Measurements from ENCODE around the gene GRM8. TPM values are rescaled to one million over a fixed set of nuclear protein-coding genes. Genes with fewer than 3 reads are reported as not detected.

The GRM8 gene
- total RNA-seq, 1 experiment from 2014 or later, result not detected

DNA sequence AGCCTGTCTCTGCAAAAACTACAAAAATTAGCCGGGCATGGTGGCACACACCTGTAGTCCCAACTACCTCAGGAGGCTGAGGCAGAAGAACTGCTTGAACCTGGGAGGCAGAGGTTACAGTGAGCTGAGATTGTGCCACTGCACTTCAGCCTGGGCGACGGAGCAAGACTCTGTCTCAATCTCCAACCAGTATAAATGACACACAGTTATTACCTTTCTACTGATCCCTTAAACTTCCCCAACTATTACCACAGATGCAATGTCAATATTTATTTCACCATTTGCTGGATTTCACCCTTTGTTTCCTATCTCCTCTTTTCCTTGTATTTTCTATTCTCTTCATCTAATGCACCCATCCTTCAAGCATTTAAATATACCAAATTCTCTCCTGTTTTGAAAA, 431.8 kb downstream of the GRM8 start:
- TF ChIP-seq, protein P1, sequence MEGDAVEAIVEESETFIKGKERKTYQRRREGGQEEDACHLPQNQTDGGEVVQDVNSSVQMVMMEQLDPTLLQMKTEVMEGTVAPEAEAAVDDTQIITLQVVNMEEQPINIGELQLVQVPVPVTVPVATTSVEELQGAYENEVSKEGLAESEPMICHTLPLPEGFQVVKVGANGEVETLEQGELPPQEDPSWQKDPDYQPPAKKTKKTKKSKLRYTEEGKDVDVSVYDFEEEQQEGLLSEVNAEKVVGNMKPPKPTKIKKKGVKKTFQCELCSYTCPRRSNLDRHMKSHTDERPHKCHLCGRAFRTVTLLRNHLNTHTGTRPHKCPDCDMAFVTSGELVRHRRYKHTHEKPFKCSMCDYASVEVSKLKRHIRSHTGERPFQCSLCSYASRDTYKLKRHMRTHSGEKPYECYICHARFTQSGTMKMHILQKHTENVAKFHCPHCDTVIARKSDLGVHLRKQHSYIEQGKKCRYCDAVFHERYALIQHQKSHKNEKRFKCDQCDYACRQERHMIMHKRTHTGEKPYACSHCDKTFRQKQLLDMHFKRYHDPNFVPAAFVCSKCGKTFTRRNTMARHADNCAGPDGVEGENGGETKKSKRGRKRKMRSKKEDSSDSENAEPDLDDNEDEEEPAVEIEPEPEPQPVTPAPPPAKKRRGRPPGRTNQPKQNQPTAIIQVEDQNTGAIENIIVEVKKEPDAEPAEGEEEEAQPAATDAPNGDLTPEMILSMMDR (conservative IDR thresholded peaks at IDR 0.05; ENCODE audit: low read depth, low read length), result no peak
- no peak for TF ChIP-seq EZH2 (IDR thresholded peaks at IDR 0.05; ENCODE audit: low read length, unreplicated experiment)
- TF ChIP-seq EZH2phosphoT487 (IDR thresholded peaks at IDR 0.05; ENCODE audit: borderline replicate concordance, low read length), result no peak
- Histone ChIP-seq H3K9me2 (replicated peaks; ENCODE audit: low read length) (no peaks in the 10 kb centered on the region), H3K9me3 (ENCODE audit: low read length) (no peaks in the 10 kb centered on the region), H3K4me1 (ENCODE audit: insufficient read depth, low read length) (no peaks in the 10 kb centered on the region), H3F3A (ENCODE audit: low read length, unreplicated experiment) (no peaks in the 10 kb centered on the region), H3K4me3 (ENCODE audit: low read length) (no peak overlapping the region), H4K20me1 (ENCODE audit: low read length) (no peaks in the 10 kb centered on the region), H3K27me3 (ENCODE audit: low read length) (no peaks in the 10 kb centered on the region), H2AFZ (ENCODE audit: low read length) (no peak overlapping the region), H3K79me2 (ENCODE audit: low read length) (no peaks in the 10 kb centered on the region), H3K4me2 (ENCODE audit: low read length) (no peak overlapping the region), H3K27ac (ENCODE audit: low read length) (no peak overlapping the region), H3K36me3 (ENCODE audit: low read depth, low read length) (no peaks in the 10 kb centered on the region), H3K9ac (ENCODE audit: low read length) (no peak overlapping the region)
- intact Hi-C loops (cut with micrococcal nuclease), result no loop called here
- DNase-seq, result no peak
- ATAC-seq, result no peak
- BruUV-seq (replicated peaks), result no TSS peak
- POLR2A ChIA-PET (ENCODE audit: unreplicated experiment), result no interaction called here
- CTCF ChIA-PET, result no interaction called here

DNA sequence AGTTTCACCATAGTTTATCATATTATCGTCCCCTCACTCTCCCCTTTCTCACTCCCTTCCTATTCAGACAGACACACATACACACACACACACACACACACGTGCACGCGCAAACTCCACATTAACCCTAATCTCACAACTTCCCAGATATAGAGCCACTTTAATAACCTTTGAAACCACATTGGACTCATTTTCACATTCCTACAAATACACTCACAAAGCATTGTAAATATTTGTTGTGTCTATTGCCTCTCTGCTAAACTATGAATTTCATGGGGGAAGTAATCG, 433.6 kb downstream of the GRM8 start:
- Histone ChIP-seq H3K79me2 (ENCODE audit: low read length) (no peaks in the 10 kb centered on the region), H3F3A (ENCODE audit: low read length, unreplicated experiment) (no peaks in the 10 kb centered on the region), H3K4me2 (ENCODE audit: low read length) (no peak overlapping the region), H3K27me3 (ENCODE audit: low read length) (no peaks in the 10 kb centered on the region), H3K4me3 (ENCODE audit: low read length) (no peak overlapping the region), H3K27ac (ENCODE audit: low read length) (no peak overlapping the region), H3K36me3 (ENCODE audit: low read depth, low read length) (no peaks in the 10 kb centered on the region), H3K9me3 (ENCODE audit: low read length) (no peaks in the 10 kb centered on the region), H3K9me2 (replicated peaks; ENCODE audit: low read length) (no peaks in the 10 kb centered on the region), H3K4me1 (ENCODE audit: insufficient read depth, low read length) (no peaks in the 10 kb centered on the region), H4K20me1 (ENCODE audit: low read length) (no peaks in the 10 kb centered on the region), H3K9ac (ENCODE audit: low read length) (no peak overlapping the region), H2AFZ (ENCODE audit: low read length) (no peak overlapping the region)
- no peak for ATAC-seq
- POLR2A ChIA-PET (ENCODE audit: unreplicated experiment), result no interaction called here
- no peak for DNase-seq
- no TSS peak for BruUV-seq (replicated peaks)
- CTCF ChIA-PET, result no interaction called here
- TF ChIP-seq EZH2phosphoT487 (IDR thresholded peaks at IDR 0.05; ENCODE audit: borderline replicate concordance, low read length) (no peak), EZH2 (IDR thresholded peaks at IDR 0.05; ENCODE audit: low read length, unreplicated experiment) (no peak)
- TF ChIP-seq, protein P1 (conservative IDR thresholded peaks at IDR 0.05; ENCODE audit: low read depth, low read length), result no peak
- intact Hi-C loops (cut with micrococcal nuclease), result no loop called here

DNA sequence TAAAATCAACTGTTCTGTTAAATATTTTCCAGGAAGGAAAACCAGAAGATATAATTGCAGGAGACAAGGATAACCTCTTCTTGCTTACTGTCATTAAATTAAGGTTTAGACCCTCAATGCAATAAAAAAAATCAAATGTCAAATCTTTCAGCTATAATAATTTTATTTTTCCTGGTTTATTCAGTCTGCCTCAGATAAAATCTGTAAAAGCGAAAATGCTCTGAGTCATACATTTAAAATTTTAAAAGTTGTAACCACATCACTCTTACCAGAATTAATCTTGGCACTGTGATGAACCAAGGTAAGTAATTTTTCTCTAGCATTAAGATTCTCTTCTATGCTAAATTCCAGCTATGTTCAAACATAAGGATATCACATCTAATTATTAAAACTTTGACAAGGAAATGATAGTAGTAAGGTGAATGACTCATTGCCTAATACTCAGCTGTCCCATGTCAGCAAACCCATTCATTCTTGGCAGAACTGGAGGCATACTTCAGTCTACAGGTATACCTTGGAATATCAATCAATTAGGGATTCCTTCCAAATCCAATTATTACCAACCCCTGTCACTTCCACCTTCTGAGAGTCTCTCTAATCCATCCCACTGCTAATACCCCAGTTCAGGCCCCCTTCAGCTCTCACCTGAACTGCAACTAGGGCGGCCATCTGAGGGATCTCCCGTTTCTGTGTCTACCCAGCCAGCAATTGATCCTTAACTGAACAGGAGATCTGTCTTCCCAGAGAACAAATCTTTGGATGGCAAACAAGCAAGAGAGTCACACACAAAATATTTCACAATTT, 434.1 kb downstream of the GRM8 start:
- TF ChIP-seq EZH2phosphoT487 (IDR thresholded peaks at IDR 0.05; ENCODE audit: borderline replicate concordance, low read length) (no peak), EZH2 (IDR thresholded peaks at IDR 0.05; ENCODE audit: low read length, unreplicated experiment) (no peak)
- TF ChIP-seq, protein P1 (conservative IDR thresholded peaks at IDR 0.05; ENCODE audit: low read depth, low read length), result no peak
- intact Hi-C loops (cut with micrococcal nuclease), result no loop called here
- no peak overlapping the region for H3K4me2 ChIP-seq (ENCODE audit: low read length)
- no peak overlapping the region for H3K27ac ChIP-seq (ENCODE audit: low read length)
- ChIA-PET POLR2A (ENCODE audit: unreplicated experiment) (no interaction called here), CTCF (no interaction called here)
- H4K20me1 ChIP-seq (ENCODE audit: low read length), result no peaks in the 10 kb centered on the region
- BruUV-seq (replicated peaks), result no TSS peak
- H3K9me2 ChIP-seq (replicated peaks; ENCODE audit: low read length), result no peaks in the 10 kb centered on the region
- H3K4me3 ChIP-seq (ENCODE audit: low read length), result no peak overlapping the region
- H3F3A ChIP-seq (ENCODE audit: low read length, unreplicated experiment), result no peaks in the 10 kb centered on the region
- H2AFZ ChIP-seq (ENCODE audit: low read length), result no peak overlapping the region
- no peaks in the 10 kb centered on the region for H3K4me1 ChIP-seq (ENCODE audit: insufficient read depth, low read length)
- no peak overlapping the region for H3K9ac ChIP-seq (ENCODE audit: low read length)
- no peaks in the 10 kb centered on the region for H3K9me3 ChIP-seq (ENCODE audit: low read length)
- ATAC-seq (no peak), DNase-seq (no peak)
- H3K79me2 ChIP-seq (ENCODE audit: low read length), result no peaks in the 10 kb centered on the region
- no peaks in the 10 kb centered on the region for H3K36me3 ChIP-seq (ENCODE audit: low read depth, low read length)
- no peaks in the 10 kb centered on the region for H3K27me3 ChIP-seq (ENCODE audit: low read length)

Measured in PC-3 (cell line).